ENCODE results near the gene ELMO1.

ELMO1 gene

GRCh38 chr7:36951257-36951697 lies 497.4 kb downstream of the ELMO1 start:
- H3K36me3 ChIP-seq (ENCODE audit: insufficient read depth, low read length) = no peaks in the 10 kb centered on the region
- ATAC-seq (ENCODE audit: insufficient read depth, low read depth) (no peak), DNase-seq (no peak)
- H2AFZ ChIP-seq (ENCODE audit: low read depth, low read length) = no peak overlapping the region
- no peak overlapping the region for H3K27ac ChIP-seq (ENCODE audit: low read length)
- no peak overlapping the region for H3K9ac ChIP-seq (ENCODE audit: low read depth, low read length)
- H3K9me3 ChIP-seq (ENCODE audit: insufficient read depth, low read length, severe bottlenecking) = no peaks in the 10 kb centered on the region
- H3K27me3 ChIP-seq (ENCODE audit: insufficient read depth, low read length, poor library complexity) = no peaks in the 10 kb centered on the region
- no peaks in the 10 kb centered on the region for H3K4me1 ChIP-seq (ENCODE audit: insufficient read depth, low read length)
- H4K20me1 ChIP-seq (ENCODE audit: insufficient read depth, low read length) = no peaks in the 10 kb centered on the region
- H3K4me2 ChIP-seq (ENCODE audit: insufficient read depth, low read length) = no peak overlapping the region
- TF ChIP-seq EZH2 (IDR thresholded peaks at IDR 0.05; ENCODE audit: borderline replicate concordance, low read depth, low read length, severe bottlenecking) (no peak), CTCF (IDR thresholded peaks at IDR 0.05; ENCODE audit: borderline replicate concordance, extremely low read depth, low read length, poor library complexity, severe bottlenecking) (no peak)
- H3K4me3 ChIP-seq (ENCODE audit: low read depth in 1 of 2, low read length in 2 of 2) = no peak overlapping the region
- H3K79me2 ChIP-seq (ENCODE audit: insufficient read depth, low read length) = no peaks in the 10 kb centered on the region

- H3K9me3 ChIP-seq (ENCODE audit: insufficient read depth, low read length, severe bottlenecking) = no peaks in the 10 kb centered on the region
- ATAC-seq (ENCODE audit: insufficient read depth, low read depth) (no peak), DNase-seq (no peak)
- H3K9ac ChIP-seq (ENCODE audit: low read depth, low read length) = no peak overlapping the region
- H3K4me3 ChIP-seq (ENCODE audit: low read depth in 1 of 2, low read length in 2 of 2) = no peak overlapping the region
- H3K4me2 ChIP-seq (ENCODE audit: insufficient read depth, low read length) = no peak overlapping the region
- H3K27ac ChIP-seq (ENCODE audit: low read length) = no peak overlapping the region
- H3K79me2 ChIP-seq (ENCODE audit: insufficient read depth, low read length) = no peaks in the 10 kb centered on the region
- H3K27me3 ChIP-seq (ENCODE audit: insufficient read depth, low read length, poor library complexity) = no peaks in the 10 kb centered on the region
- no peak overlapping the region for H2AFZ ChIP-seq (ENCODE audit: low read depth, low read length)
- H3K4me1 ChIP-seq (ENCODE audit: insufficient read depth, low read length) = no peaks in the 10 kb centered on the region
- H3K36me3 ChIP-seq (ENCODE audit: insufficient read depth, low read length) = no peaks in the 10 kb centered on the region
- TF ChIP-seq EZH2 (IDR thresholded peaks at IDR 0.05; ENCODE audit: borderline replicate concordance, low read depth, low read length, severe bottlenecking) = no peak
- no peak for TF ChIP-seq CTCF (IDR thresholded peaks at IDR 0.05; ENCODE audit: borderline replicate concordance, extremely low read depth, low read length, poor library complexity, severe bottlenecking)
- no peaks in the 10 kb centered on the region for H4K20me1 ChIP-seq (ENCODE audit: insufficient read depth, low read length)
These were observed 498.7 kb downstream of the ELMO1 start for GRCh38 chr7:36949711-36950600.

GRCh38 chr7:36946401-36946739 lies 502.3 kb downstream of the ELMO1 start:
- TF ChIP-seq EZH2 (IDR thresholded peaks at IDR 0.05; ENCODE audit: borderline replicate concordance, low read depth, low read length, severe bottlenecking) (no peak), CTCF (IDR thresholded peaks at IDR 0.05; ENCODE audit: borderline replicate concordance, extremely low read depth, low read length, poor library complexity, severe bottlenecking) (no peak)
- Histone ChIP-seq H3K4me1 (ENCODE audit: insufficient read depth, low read length) (no peaks in the 10 kb centered on the region), H3K4me2 (ENCODE audit: insufficient read depth, low read length) (no peak overlapping the region), H2AFZ (ENCODE audit: low read depth, low read length) (no peak overlapping the region), H3K36me3 (ENCODE audit: insufficient read depth, low read length) (no peaks in the 10 kb centered on the region), H3K9ac (ENCODE audit: low read depth, low read length) (no peak overlapping the region), H3K79me2 (ENCODE audit: insufficient read depth, low read length) (no peaks in the 10 kb centered on the region), H3K27me3 (ENCODE audit: insufficient read depth, low read length, poor library complexity) (no peaks in the 10 kb centered on the region), H3K4me3 (ENCODE audit: low read depth in 1 of 2, low read length in 2 of 2) (no peak overlapping the region), H4K20me1 (ENCODE audit: insufficient read depth, low read length) (no peaks in the 10 kb centered on the region), H3K27ac (ENCODE audit: low read length) (no peak overlapping the region), H3K9me3 (ENCODE audit: insufficient read depth, low read length, severe bottlenecking) (no peaks in the 10 kb centered on the region)
- ATAC-seq (ENCODE audit: insufficient read depth, low read depth) (no peak), DNase-seq (no peak)

All from DND-41 (cell line).